SU-DHL-6 (cell line): ENCODE measurements around the gene NLGN1.

Source experiments
- CTCF ChIP-seq: fragments of 200-600 bp; sonication (generic); IDR thresholded peaks from one replicate; pipeline ENCODE4 v1.5.1; 2017; ENCODE audit warnings: antibody characterized with exemption, mild to moderate bottlenecking, low read length, moderate library complexity; ENCODE audit not compliant: insufficient read depth, poor library complexity, severe bottlenecking
- EZH2phosphoT487 ChIP-seq: fragments of 200-600 bp; sonication (generic), shearing (Covaris generic); conservative IDR thresholded peaks from 2 replicates; pipeline ENCODE4 v1.6.1; 2018; ENCODE audit warnings: mild to moderate bottlenecking, antibody characterized with exemption, low read length, moderate library complexity, mixed read lengths

- TF ChIP-seq CTCF (no peak), EZH2phosphoT487 (no peak)
Measured at GRCh38 chr3:173739726-173740125, 342.2 kb downstream of the NLGN1 start.
